GM12891 (cell line): ENCODE measurements around the gene RTEL1.

Experiments used
- POLR2AphosphoS5 ChIP-seq: IDR thresholded peaks from 2 replicates; pipeline ENCODE4 v1.6.1; 2011; ENCODE audit warnings: low read depth, low read length, control low read depth
- TAF1 ChIP-seq: IDR thresholded peaks from 2 replicates; pipeline ENCODE4 v1.6.1; 2011; ENCODE audit warnings: low read depth, low read length, control low read depth

GRCh38 chr20:63697357-63697867 lies 39.3 kb downstream of the RTEL1 start:
- no peak; the same call in 1 of the 2 replicates for TF ChIP-seq POLR2AphosphoS5
- TF ChIP-seq TAF1, result no peak
